Vagina (tissue), 2 donors: ENCODE results near the gene EFNA1.
A peak's percentile ranks its signal among the peaks of the same experiment; 100 is the strongest.

Source experiments
- CTCF ChIP-seq, 3 experiments: fragments of 450-650 bp in 2 of 3; fragments of 200-600 bp in 1 of 3; sonication (generic) in 1 of 3; IDR thresholded peaks; one replicate each; pipeline ENCODE4 v1.5.1; 2017 to 2019; ENCODE audit warnings: antibody characterized with exemption in 3 of 3, mild to moderate bottlenecking in 2 of 3, moderate library complexity in 2 of 3
- POLR2A ChIP-seq, 2 donors: fragments of 450-650 bp; IDR thresholded peaks; one replicate each; pipeline ENCODE4 v1.6.1; 2017; ENCODE audit warnings: antibody characterized with exemption in 2 of 2, mild to moderate bottlenecking in 2 of 2, moderate library complexity in 2 of 2
- POLR2AphosphoS5 ChIP-seq, 2 donors: sonication (generic); formaldehyde crosslinking; IDR thresholded peaks; one replicate each; pipeline ENCODE4 v1.9.0; 2017; ENCODE audit warnings: antibody characterized with exemption in 2 of 2, mild to moderate bottlenecking in 2 of 2, low read depth in 1 of 2; ENCODE audit not compliant: insufficient read depth in 1 of 2

- TF ChIP-seq POLR2A (IDR thresholded peaks at IDR 0.05) (no peak), CTCF (IDR thresholded peaks at IDR 0.05) (peak; percentile 83 to 91 (median 87)), POLR2AphosphoS5 (IDR thresholded peaks at IDR 0.05; ENCODE audit: insufficient read depth in 1 of 2, low read depth in 1 of 2) (peak; percentile 16 to 51)
Observed at GRCh38 chr1:155176544-155177071, 48.9 kb downstream of the EFNA1 start.
